ENCODE measurements around the gene CD70.

Gene CD70

GRCh38 chr19:6588508-6589345 lies 2.2 kb downstream of the CD70 start:
- H3K4me1 ChIP-seq (ENCODE audit: low read depth, poor library complexity, severe bottlenecking), result peaks cover 19% of the 10 kb centered on the region
- H3K36me3 ChIP-seq (ENCODE audit: insufficient read depth), result no peaks in the 10 kb centered on the region
- H3K79me2 ChIP-seq (ENCODE audit: insufficient read depth, low read depth), result no peaks in the 10 kb centered on the region
- TF ChIP-seq, protein P1, sequence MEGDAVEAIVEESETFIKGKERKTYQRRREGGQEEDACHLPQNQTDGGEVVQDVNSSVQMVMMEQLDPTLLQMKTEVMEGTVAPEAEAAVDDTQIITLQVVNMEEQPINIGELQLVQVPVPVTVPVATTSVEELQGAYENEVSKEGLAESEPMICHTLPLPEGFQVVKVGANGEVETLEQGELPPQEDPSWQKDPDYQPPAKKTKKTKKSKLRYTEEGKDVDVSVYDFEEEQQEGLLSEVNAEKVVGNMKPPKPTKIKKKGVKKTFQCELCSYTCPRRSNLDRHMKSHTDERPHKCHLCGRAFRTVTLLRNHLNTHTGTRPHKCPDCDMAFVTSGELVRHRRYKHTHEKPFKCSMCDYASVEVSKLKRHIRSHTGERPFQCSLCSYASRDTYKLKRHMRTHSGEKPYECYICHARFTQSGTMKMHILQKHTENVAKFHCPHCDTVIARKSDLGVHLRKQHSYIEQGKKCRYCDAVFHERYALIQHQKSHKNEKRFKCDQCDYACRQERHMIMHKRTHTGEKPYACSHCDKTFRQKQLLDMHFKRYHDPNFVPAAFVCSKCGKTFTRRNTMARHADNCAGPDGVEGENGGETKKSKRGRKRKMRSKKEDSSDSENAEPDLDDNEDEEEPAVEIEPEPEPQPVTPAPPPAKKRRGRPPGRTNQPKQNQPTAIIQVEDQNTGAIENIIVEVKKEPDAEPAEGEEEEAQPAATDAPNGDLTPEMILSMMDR (conservative IDR thresholded peaks at IDR 0.05; ENCODE audit: low read depth, low read length), result no peak
- H2AFZ ChIP-seq (ENCODE audit: low read depth), result no peak overlapping the region
- no peaks in the 10 kb centered on the region for H3K27me3 ChIP-seq (ENCODE audit: insufficient read depth, low read depth)
- H3K4me3 ChIP-seq (IDR thresholded peaks at IDR 0.05; ENCODE audit: insufficient read depth, low read depth, low read length), result no peak overlapping the region
- H3K9ac ChIP-seq, result no peak overlapping the region
- no peak overlapping the region for H3K27ac ChIP-seq
- H4K20me1 ChIP-seq (ENCODE audit: insufficient read depth), result no peaks in the 10 kb centered on the region
- no peak overlapping the region for H3K4me2 ChIP-seq

GRCh38 chr19:6587998-6588507 lies 2.9 kb downstream of the CD70 start:
- Histone ChIP-seq H3K79me2 (ENCODE audit: insufficient read depth, low read depth) (no peaks in the 10 kb centered on the region), H3K27me3 (ENCODE audit: insufficient read depth, low read depth) (no peaks in the 10 kb centered on the region), H2AFZ (ENCODE audit: low read depth) (no peak overlapping the region), H3K27ac (no peak overlapping the region), H3K36me3 (ENCODE audit: insufficient read depth) (no peaks in the 10 kb centered on the region), H4K20me1 (ENCODE audit: insufficient read depth) (no peaks in the 10 kb centered on the region), H3K4me3 (IDR thresholded peaks at IDR 0.05; ENCODE audit: insufficient read depth, low read depth, low read length) (no peak overlapping the region), H3K9ac (no peak overlapping the region), H3K4me1 (ENCODE audit: low read depth, poor library complexity, severe bottlenecking) (peaks cover 12% of the 10 kb centered on the region), H3K4me2 (no peak overlapping the region)
- TF ChIP-seq, protein P1 (conservative IDR thresholded peaks at IDR 0.05; ENCODE audit: low read depth, low read length), result no peak

GRCh38 chr19:6587093-6587820 lies 3.7 kb downstream of the CD70 start:
- no peaks in the 10 kb centered on the region for H3K27me3 ChIP-seq (ENCODE audit: insufficient read depth, low read depth)
- no peak overlapping the region for H3K27ac ChIP-seq
- no peaks in the 10 kb centered on the region for H3K36me3 ChIP-seq (ENCODE audit: insufficient read depth)
- H3K4me1 ChIP-seq (ENCODE audit: low read depth, poor library complexity, severe bottlenecking), result peaks cover 9% of the 10 kb centered on the region
- H4K20me1 ChIP-seq (ENCODE audit: insufficient read depth), result no peaks in the 10 kb centered on the region
- TF ChIP-seq, protein P1 (conservative IDR thresholded peaks at IDR 0.05; ENCODE audit: low read depth, low read length), result no peak
- H3K9ac ChIP-seq, result no peak overlapping the region
- H3K79me2 ChIP-seq (ENCODE audit: insufficient read depth, low read depth), result no peaks in the 10 kb centered on the region
- H3K4me3 ChIP-seq (IDR thresholded peaks at IDR 0.05; ENCODE audit: insufficient read depth, low read depth, low read length), result no peak overlapping the region
- H2AFZ ChIP-seq (ENCODE audit: low read depth), result no peak overlapping the region
- H3K4me2 ChIP-seq, result no peak overlapping the region

DNA sequence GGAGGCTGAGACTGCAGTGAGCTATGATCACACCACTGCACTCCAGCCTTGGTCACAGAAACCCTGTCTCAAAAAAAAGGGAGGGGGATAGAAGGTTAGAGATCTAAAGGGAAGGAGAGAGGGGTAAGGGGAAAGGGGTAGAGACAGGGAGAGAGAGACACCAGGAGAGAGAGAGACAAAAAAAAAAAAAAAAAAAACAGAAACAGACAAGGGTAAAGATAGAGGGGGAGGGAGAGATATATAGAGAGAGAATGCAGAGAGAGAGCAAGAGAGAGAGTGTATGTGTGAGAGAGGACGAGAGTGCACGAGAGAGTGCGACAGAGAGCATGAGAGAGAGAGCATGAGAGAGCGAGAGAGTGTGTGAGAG lies 4.2 kb downstream of the CD70 start:
- H3K79me2 ChIP-seq (ENCODE audit: insufficient read depth, low read depth), result no peaks in the 10 kb centered on the region
- H3K4me3 ChIP-seq (IDR thresholded peaks at IDR 0.05; ENCODE audit: insufficient read depth, low read depth, low read length), result no peak overlapping the region
- H3K27ac ChIP-seq, result no peak overlapping the region
- peaks cover 5% of the 10 kb centered on the region for H3K4me1 ChIP-seq (ENCODE audit: low read depth, poor library complexity, severe bottlenecking)
- no peak overlapping the region for H3K4me2 ChIP-seq
- H3K36me3 ChIP-seq (ENCODE audit: insufficient read depth), result no peaks in the 10 kb centered on the region
- no peaks in the 10 kb centered on the region for H4K20me1 ChIP-seq (ENCODE audit: insufficient read depth)
- no peak overlapping the region for H3K9ac ChIP-seq
- H3K27me3 ChIP-seq (ENCODE audit: insufficient read depth, low read depth), result no peaks in the 10 kb centered on the region
- no peak overlapping the region for H2AFZ ChIP-seq (ENCODE audit: low read depth)
- TF ChIP-seq, protein P1 (conservative IDR thresholded peaks at IDR 0.05; ENCODE audit: low read depth, low read length), result no peak
